ENCODE measurements around the gene SAFB2. TPM values are rescaled to one million over a fixed set of nuclear protein-coding genes. Genes with fewer than 3 reads are reported as not detected.
A peak's percentile ranks its signal among the peaks of the same experiment; 100 is the strongest.

SAFB2 gene
- total RNA-seq, 4 donors from 2014 or later: 64.0 to 283 (median 124) TPM

GRCh38 chr19:5631567-5632240 is 9.1 kb upstream of the SAFB2 start:
- H3K27ac ChIP-seq: peak overlapping the region; percentile 8 to 61 (median 30)

GRCh38 chr19:5628919-5629481 is 6.4 kb upstream of the SAFB2 start:
- no peak for DNase-seq
- peak overlapping the region in 1 of 4 donors; percentile 43 for H3K27ac ChIP-seq
- H3K4me1 ChIP-seq: peaks cover 40 to 94% (median 65%) of the 10 kb centered on the region in 4 donors
- no peak for TF ChIP-seq CTCF (IDR thresholded peaks at IDR 0.05)
- TF ChIP-seq POLR2A (IDR thresholded peaks at IDR 0.05): no peak
- TF ChIP-seq EP300 (IDR thresholded peaks at IDR 0.05; ENCODE audit: low read depth): no peak
- TF ChIP-seq POLR2AphosphoS5 (IDR thresholded peaks at IDR 0.05): no peak
- intact Hi-C loops (cut with DNase I; ENCODE audit: low total_unique reads): no loop called here
- in situ Hi-C loops (cut with MboI; ENCODE audit: low pct_ligation_motif_present in 1 of 4, low pct_unique_long_range_greater_than_20kb in 1 of 4, low sequenced_read_pairs in 3 of 4): no loop called here
- peaks cover 0 to 33% (median 8%) of the 10 kb centered on the region in 4 donors for H3K36me3 ChIP-seq
- H3K4me3 ChIP-seq: no peak overlapping the region
- 71 to 73% methylated on average over 9 of the region's 9 CpGs for WGBS, 2 donors (ENCODE audit: low coverage in 1 of 2)
- H3K27me3 ChIP-seq: no peaks in the 10 kb centered on the region
- H3K9me3 ChIP-seq: no peaks in the 10 kb centered on the region

More at GRCh38 chr19:5631567-5632240, 9.1 kb upstream of the SAFB2 start:
- H3K36me3 ChIP-seq: peaks cover 0 to 24% (median 6%) of the 10 kb centered on the region in 4 donors
- TF ChIP-seq POLR2AphosphoS5 (IDR thresholded peaks at IDR 0.05) (peak in 1 of 3 donors; percentile 6), EP300 (IDR thresholded peaks at IDR 0.05; ENCODE audit: low read depth) (no peak), POLR2A (IDR thresholded peaks at IDR 0.05) (no peak), CTCF (IDR thresholded peaks at IDR 0.05) (no peak)
- H3K4me3 ChIP-seq: no peak overlapping the region
- intact Hi-C loops (cut with DNase I; ENCODE audit: low total_unique reads): no loop called here
- H3K4me1 ChIP-seq: peaks cover 22 to 74% (median 45%) of the 10 kb centered on the region in 4 donors
- no peaks in the 10 kb centered on the region for H3K27me3 ChIP-seq
- DNase-seq: no peak
- H3K9me3 ChIP-seq: no peaks in the 10 kb centered on the region
- in situ Hi-C loops (cut with MboI; ENCODE audit: low pct_ligation_motif_present in 1 of 4, low pct_unique_long_range_greater_than_20kb in 1 of 4, low sequenced_read_pairs in 3 of 4): no loop called here
- WGBS, 2 donors (ENCODE audit: low coverage in 1 of 2): 73 to 80% methylated on average over 9 of the region's 9 CpGs

- Histone ChIP-seq H3K27me3 (no peaks in the 10 kb centered on the region), H3K9me3 (no peaks in the 10 kb centered on the region), H3K4me1 (peaks cover 40 to 90% (median 67%) of the 10 kb centered on the region in 4 donors), H3K27ac (peak overlapping the region in 3 of 4 donors; percentile 1 to 43 (median 10)), H3K4me3 (no peak overlapping the region), H3K36me3 (peaks cover 0 to 33% (median 8%) of the 10 kb centered on the region in 4 donors)
- DNase-seq: no peak
- intact Hi-C loops (cut with DNase I; ENCODE audit: low total_unique reads) (no loop called here), in situ Hi-C loops (cut with MboI; ENCODE audit: low pct_ligation_motif_present in 1 of 4, low pct_unique_long_range_greater_than_20kb in 1 of 4, low sequenced_read_pairs in 3 of 4) (no loop called here)
- 67 to 73% methylated on average over 1 of the region's 1 CpG for WGBS, 2 donors (ENCODE audit: low coverage in 1 of 2)
- TF ChIP-seq CTCF (IDR thresholded peaks at IDR 0.05) (no peak), POLR2A (IDR thresholded peaks at IDR 0.05) (no peak), EP300 (IDR thresholded peaks at IDR 0.05; ENCODE audit: low read depth) (no peak), POLR2AphosphoS5 (IDR thresholded peaks at IDR 0.05) (no peak)
Observed at GRCh38 chr19:5628461-5628860, 5.9 kb upstream of the SAFB2 start.

GRCh38 chr19:5627395-5627904 is 4.9 kb upstream of the SAFB2 start:
- Histone ChIP-seq H3K9me3 (no peaks in the 10 kb centered on the region), H3K27me3 (no peaks in the 10 kb centered on the region), H3K27ac (peak overlapping the region in 3 of 4 donors; percentile 1 to 13 (median 10)), H3K4me1 (peaks cover 33 to 81% (median 60%) of the 10 kb centered on the region in 4 donors), H3K36me3 (peaks cover 0 to 33% (median 8%) of the 10 kb centered on the region in 4 donors), H3K4me3 (no peak overlapping the region)
- peak; percentile 50 for DNase-seq
- intact Hi-C loops (cut with DNase I; ENCODE audit: low total_unique reads): no loop called here
- 55 to 67% methylated on average over 5 to 6 of the region's 6 CpGs for WGBS, 2 donors (ENCODE audit: low coverage in 1 of 2)
- TF ChIP-seq EP300 (IDR thresholded peaks at IDR 0.05; ENCODE audit: low read depth): no peak
- TF ChIP-seq POLR2AphosphoS5 (IDR thresholded peaks at IDR 0.05): no peak
- TF ChIP-seq CTCF (IDR thresholded peaks at IDR 0.05): no peak
- TF ChIP-seq POLR2A (IDR thresholded peaks at IDR 0.05): no peak
- in situ Hi-C loops (cut with MboI; ENCODE audit: low pct_ligation_motif_present in 1 of 4, low pct_unique_long_range_greater_than_20kb in 1 of 4, low sequenced_read_pairs in 3 of 4): no loop called here
